ENCODE measurements around the gene C16orf92. TPM values are rescaled to one million over a fixed set of nuclear protein-coding genes. Genes with fewer than 3 reads are reported as not detected.

Gene C16orf92, protein sequence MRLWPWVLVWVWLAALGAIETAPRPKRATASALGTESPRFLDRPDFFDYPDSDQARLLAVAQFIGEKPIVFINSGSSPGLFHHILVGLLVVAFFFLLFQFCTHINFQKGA
- not detected for polyA plus RNA-seq (2012; ENCODE audit: missing spikeins)

DNA sequence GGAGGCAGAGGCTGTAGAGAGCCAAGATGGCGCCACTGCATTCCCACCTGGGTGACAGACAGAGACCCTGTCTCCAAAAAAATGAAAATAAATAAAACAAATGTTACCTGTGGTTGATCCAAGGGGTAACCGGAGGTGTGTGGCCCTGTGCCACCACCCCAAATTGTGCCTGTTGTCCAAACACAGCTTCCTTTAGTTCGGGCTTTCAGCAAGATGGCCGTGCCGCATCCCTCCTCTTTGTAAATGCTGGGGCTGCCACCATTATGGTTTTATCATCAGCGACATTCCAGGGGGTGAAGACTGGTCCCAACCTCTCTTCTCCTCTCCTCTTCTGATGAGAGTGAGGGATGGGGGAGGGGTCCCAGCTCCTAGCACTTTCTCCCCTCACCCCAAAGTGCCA lies at the start of gene C16orf92:
Gene C16orf92 (plus strand): TSS at position 312 of the 400 bp plus-strand sequence. CDS start 143 bp downstream, outside the sequence.
- FAIRE-seq (no peak), DNase-seq (ENCODE audit: insufficient read length) (no peak)
- TF ChIP-seq POLR2A (IDR thresholded peaks at IDR 0.05; ENCODE audit: low read depth, low read length) (no peak), TAF1 (IDR thresholded peaks at IDR 0.05; ENCODE audit: borderline replicate concordance, low read depth, low read length) (no peak), POLR2AphosphoS5 (IDR thresholded peaks at IDR 0.05; ENCODE audit: low read depth, low read length) (no peak)

DNA sequence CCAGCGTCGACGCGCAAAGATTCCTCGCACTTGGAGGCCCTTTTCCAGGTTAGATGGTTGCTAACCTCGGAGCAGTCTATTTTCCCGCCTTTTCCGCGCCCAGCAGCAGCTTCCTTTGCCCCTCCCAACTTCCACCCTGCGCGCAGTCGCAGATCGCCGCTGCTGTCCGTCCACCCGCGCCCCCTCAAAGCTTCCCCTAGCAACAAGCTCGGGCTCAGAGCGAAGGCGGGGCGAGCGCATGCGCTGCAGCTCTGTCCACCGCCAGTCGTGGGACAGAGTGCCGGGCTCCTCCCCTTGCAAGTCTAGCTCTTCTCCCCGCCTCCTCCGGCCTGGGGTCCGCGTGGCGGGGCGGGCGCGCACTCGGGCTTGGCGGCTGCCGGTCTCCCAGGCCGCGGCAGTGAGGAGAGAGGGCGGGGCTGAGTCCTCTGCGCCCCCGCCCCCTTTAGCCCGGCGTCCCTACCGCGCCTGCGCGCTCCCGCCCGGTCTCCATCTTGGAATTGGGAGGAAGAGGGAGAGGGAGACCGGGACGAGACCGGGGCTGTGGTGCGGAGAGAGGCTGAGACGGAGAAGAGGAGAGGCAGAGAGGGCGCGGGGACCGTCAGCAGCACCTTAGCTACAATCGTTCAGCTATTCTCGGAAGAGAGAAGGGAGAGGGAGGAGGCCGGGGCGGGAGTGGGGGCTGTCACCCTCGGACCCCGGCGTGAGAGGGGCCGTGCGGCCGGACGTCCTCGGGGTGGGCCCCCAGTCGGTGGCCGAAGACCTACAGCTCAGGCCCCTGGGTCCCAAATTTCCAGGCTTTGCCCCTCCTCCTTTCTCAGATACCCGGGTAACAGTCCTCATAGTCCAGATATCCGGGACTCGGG lies 49.4 kb upstream of the C16orf92 start, which contains the start of gene TAOK2:
Gene TAOK2 (plus strand): TSS at position 485 of the 863 bp plus-strand sequence. CDS start 3,905 bp downstream, outside the sequence.
- TF ChIP-seq POLR2A (IDR thresholded peaks at IDR 0.05; ENCODE audit: low read depth, low read length) (peak; percentile 84), POLR2AphosphoS5 (IDR thresholded peaks at IDR 0.05; ENCODE audit: low read depth, low read length) (peak; percentile 81), TAF1 (IDR thresholded peaks at IDR 0.05; ENCODE audit: borderline replicate concordance, low read depth, low read length) (no peak)
- DNase-seq (ENCODE audit: insufficient read length) (peak; percentile 99), FAIRE-seq (peak; percentile 92)

DNA sequence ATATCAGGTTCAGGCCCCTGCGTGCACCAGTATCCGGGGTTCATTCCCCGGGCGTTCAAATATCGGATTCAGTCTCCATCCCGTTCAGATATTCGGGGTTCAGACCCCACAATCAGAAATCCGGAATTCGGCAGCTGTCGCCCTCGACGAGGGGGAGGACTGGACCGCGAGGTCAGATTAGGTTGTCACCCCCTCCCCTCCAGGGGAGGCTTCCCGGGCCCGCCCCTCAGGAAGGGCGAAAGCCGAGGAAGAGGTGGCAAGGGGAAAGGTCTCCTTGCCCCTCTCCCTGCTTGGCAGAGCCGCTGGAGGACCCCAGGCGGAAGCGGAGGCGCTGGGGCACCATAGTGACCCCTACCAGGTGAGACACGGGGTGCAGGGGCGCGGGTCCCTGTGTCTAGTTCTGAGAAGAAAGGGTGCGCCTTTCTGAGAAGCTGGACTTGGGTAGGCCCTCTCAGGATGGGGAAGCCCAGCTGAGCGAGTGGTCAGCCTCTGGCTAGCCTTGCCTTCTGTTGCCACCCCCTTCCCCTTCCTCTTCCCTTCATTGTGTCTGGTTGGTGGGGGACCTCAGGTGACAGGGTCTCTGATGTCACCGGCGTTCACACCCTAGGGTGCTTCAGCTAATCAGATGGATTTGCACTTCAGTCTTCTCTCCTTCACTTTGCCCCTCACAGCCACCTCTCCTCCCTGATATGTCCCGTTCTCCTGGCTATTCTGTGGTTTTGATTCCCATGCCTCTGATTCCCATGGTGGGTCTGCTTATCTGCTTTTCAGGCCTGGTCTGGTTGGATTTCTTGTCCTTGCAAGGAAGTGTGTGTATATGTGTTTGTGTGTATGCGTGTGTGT lies 48.5 kb upstream of the C16orf92 start:
- no peak for FAIRE-seq
- TF ChIP-seq POLR2AphosphoS5 (IDR thresholded peaks at IDR 0.05; ENCODE audit: low read depth, low read length): no peak
- no peak for TF ChIP-seq TAF1 (IDR thresholded peaks at IDR 0.05; ENCODE audit: borderline replicate concordance, low read depth, low read length)
- no peak for TF ChIP-seq POLR2A (IDR thresholded peaks at IDR 0.05; ENCODE audit: low read depth, low read length)
- DNase-seq (ENCODE audit: insufficient read length): no peak

DNA sequence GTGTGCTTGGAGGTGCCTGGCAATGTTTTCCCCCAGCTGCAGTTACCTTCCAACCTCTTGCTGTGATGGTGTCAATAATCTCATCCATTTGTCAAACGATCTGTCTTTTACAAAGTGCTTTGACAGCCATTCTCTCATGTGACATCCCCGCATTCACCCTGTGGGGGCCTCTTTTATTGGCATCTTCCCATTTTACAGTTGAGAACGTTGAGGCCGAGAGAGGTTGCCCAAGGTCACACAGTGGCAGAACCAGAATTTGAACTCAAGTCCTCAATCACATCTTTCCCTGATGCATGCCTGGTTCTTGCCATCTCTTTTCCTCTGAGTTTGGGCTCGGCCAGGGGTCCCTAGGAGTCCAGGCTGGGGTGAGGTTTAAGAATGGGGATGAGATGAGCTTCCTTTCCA lies 47.9 kb upstream of the C16orf92 start:
- FAIRE-seq (no peak), DNase-seq (ENCODE audit: insufficient read length) (no peak)
- TF ChIP-seq POLR2A (IDR thresholded peaks at IDR 0.05; ENCODE audit: low read depth, low read length): no peak

DNA sequence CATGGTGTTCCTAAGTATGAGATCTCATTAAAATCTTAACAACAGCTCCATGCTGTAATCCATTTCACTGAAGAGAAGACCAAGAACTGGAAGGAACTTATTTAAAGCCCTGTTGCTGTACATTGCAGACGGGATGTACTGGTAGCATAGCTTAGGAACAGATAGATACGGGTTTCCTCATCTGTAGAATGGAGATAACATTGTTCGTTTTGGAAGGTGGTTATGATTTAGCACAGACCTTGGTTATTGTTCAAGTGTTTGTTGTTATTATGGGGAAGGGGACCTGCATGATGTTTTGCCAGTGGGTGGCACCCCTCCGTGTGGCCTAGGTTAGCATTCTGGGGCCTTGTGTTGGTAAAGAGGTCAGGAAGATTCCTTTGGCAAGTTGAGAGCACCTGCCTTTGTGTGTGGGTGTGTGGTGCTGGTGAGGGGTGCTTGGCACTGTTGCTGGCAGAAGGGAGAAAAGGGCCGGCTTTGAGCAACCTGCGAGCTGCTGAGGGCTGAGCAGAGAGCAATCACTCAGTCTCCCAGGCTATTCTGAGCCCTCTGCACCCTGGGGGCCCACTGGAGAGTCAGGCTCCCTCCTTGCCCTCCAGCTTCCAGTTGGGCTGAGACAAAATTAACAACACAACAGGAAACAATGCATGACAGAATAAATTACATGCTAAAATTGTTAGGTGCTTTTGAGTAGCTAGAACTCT lies 47.0 kb upstream of the C16orf92 start:
- DNase-seq (ENCODE audit: insufficient read length): no peak
- FAIRE-seq: no peak

DNA sequence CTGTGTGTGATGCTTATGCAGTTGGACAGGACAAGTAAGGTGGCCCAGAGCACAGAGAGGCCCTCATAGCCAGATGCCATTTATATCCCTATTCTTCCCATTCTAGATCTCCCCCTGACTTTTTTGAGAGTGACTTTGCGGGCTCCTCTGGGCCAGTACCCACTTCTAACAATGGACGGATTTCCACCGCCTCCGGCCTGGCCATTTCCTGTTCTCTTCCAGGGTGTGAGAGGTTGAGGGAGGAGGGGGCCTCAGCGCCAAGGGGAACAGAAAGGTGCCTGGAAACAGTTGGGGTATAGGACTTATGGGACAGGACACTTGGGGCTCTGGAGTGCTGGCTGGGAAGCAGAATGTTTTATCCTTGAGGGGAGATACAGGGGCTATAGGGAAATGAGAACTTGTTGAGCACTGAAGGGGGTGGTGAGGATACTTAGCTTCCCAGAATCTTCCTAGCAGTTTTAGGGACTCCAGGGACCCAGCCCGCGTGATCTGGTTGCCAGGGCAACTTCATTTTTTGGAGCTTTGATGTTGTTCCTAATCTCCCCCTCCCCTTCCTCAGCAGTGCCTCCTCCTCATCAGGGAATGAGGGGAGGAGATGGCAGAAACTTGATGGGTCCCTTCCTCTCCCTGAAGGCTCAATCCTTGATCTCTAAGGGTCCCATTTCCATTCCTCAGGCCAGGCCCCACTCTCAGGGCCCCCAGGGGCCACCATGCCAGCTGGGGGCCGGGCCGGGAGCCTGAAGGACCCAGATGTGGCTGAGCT lies 45.8 kb upstream of the C16orf92 start:
- TF ChIP-seq POLR2AphosphoS5 (IDR thresholded peaks at IDR 0.05; ENCODE audit: low read depth, low read length): no peak
- TF ChIP-seq POLR2A (IDR thresholded peaks at IDR 0.05; ENCODE audit: low read depth, low read length): no peak
- TF ChIP-seq TAF1 (IDR thresholded peaks at IDR 0.05; ENCODE audit: borderline replicate concordance, low read depth, low read length): no peak
- FAIRE-seq: no peak
- no peak for DNase-seq (ENCODE audit: insufficient read length)

More for the DNA sequence above, 47.0 kb upstream of the C16orf92 start:
- no peak for TF ChIP-seq POLR2A (IDR thresholded peaks at IDR 0.05; ENCODE audit: low read depth, low read length)
- TF ChIP-seq POLR2AphosphoS5 (IDR thresholded peaks at IDR 0.05; ENCODE audit: low read depth, low read length): no peak
- no peak for TF ChIP-seq TAF1 (IDR thresholded peaks at IDR 0.05; ENCODE audit: borderline replicate concordance, low read depth, low read length)

DNA sequence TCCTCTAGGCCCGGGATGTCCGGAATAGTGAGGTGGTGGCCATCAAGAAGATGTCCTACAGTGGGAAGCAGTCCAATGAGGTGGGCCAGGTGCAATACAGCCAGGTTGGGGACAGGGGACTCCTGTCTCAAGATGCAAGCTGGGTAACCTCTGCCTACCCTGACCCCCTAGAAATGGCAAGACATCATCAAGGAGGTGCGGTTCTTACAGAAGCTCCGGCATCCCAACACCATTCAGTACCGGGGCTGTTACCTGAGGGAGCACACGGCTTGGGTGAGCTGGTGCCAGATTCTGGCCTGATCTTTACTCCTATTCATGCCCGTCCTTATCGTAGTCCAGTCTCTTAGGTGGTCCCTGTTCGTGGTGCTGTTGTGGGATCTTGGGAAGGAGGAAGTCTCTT lies 44.9 kb upstream of the C16orf92 start:
- FAIRE-seq (no peak), DNase-seq (ENCODE audit: insufficient read length) (no peak)
- TF ChIP-seq POLR2A (IDR thresholded peaks at IDR 0.05; ENCODE audit: low read depth, low read length) (no peak), POLR2AphosphoS5 (IDR thresholded peaks at IDR 0.05; ENCODE audit: low read depth, low read length) (no peak), TAF1 (IDR thresholded peaks at IDR 0.05; ENCODE audit: borderline replicate concordance, low read depth, low read length) (no peak)

DNA sequence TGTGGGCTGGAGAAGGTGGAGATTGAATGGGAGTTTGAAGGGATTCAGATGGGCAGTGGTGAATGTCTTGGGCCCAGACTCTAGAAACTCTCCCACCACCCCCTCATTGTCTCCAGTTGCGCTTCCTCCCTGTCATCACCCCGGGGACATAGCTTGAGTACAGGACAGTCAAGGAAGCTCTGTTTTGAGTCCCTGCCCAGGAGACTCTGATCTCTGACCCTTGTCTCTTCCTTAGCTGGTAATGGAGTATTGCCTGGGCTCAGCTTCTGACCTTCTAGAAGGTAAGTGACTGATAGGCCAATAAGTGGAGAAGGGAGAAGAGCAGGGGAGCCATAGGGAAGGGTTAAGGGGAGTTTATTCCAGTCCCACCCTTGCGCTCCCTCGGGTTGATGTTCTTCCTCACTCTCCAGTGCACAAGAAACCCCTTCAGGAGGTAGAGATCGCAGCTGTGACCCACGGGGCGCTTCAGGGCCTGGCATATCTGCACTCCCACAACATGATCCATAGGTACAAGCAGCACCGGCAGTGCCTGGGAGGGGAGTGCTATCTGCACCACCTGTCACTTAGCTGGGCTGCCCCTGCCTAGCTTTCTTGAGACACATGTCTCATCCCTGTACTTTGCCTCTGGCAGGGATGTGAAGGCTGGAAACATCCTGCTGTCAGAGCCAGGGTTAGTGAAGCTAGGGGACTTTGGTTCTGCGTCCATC lies 44.3 kb upstream of the C16orf92 start:
- DNase-seq (ENCODE audit: insufficient read length) (no peak), FAIRE-seq (no peak)
- TF ChIP-seq TAF1 (IDR thresholded peaks at IDR 0.05; ENCODE audit: borderline replicate concordance, low read depth, low read length) (no peak), POLR2AphosphoS5 (IDR thresholded peaks at IDR 0.05; ENCODE audit: low read depth, low read length) (no peak), POLR2A (IDR thresholded peaks at IDR 0.05; ENCODE audit: low read depth, low read length) (no peak)

DNA sequence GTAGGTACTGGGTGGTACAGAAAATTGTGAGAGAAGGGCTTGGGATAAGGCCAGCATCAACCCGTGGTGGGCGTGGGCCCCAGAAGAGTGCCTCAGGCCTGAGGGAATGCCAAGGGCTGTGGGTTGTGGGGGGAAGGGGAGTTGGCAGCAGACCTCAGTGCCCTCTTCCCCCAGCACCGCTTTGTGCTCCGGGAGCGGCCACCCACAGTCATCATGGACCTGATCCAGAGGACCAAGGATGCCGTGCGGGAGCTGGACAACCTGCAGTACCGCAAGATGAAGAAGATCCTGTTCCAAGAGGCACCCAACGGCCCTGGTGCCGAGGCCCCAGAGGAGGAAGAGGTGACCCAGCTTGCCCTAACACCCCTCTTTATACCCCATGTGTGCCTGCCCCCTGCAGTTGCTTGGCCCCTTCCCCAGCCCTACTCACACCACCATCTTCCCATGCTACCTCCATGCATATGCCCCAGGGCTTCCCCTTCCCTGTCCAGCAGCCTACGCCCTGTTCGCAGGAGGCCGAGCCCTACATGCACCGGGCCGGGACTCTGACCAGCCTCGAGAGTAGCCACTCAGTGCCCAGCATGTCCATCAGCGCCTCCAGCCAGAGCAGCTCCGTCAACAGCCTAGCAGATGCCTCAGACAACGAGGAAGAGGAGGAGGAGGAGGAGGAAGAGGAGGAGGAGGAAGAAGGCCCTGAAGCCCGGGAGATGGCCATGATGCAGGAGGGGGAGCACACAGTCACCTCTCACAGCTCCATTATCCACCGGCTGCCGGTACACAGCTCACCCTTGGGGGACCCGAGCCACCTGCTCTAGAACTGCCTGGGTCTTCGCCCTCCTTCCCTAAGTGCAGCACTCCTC lies 40.2 kb upstream of the C16orf92 start:
- FAIRE-seq: no peak
- TF ChIP-seq TAF1 (IDR thresholded peaks at IDR 0.05; ENCODE audit: borderline replicate concordance, low read depth, low read length) (no peak), POLR2AphosphoS5 (IDR thresholded peaks at IDR 0.05; ENCODE audit: low read depth, low read length) (no peak), POLR2A (IDR thresholded peaks at IDR 0.05; ENCODE audit: low read depth, low read length) (no peak)
- no peak for DNase-seq (ENCODE audit: insufficient read length)

All from GM12892 (cell line).